ENCODE data around the gene KIRREL1. TPM values are rescaled to one million over a fixed set of nuclear protein-coding genes. Genes with fewer than 3 reads are reported as not detected.

The KIRREL1 gene
- total RNA-seq, 1 donor from 2014 or later: 39.5 TPM

GRCh38 chr1:158056498-158056897 lies 63.1 kb downstream of the KIRREL1 start:
- Histone ChIP-seq H3K36me3 (no peaks in the 10 kb centered on the region), H3K4me2 (no peak overlapping the region), H3F3A (ENCODE audit: low read depth) (no peaks in the 10 kb centered on the region), H3K27ac (no peak overlapping the region), H3K4me3 (no peak overlapping the region), H3K4me1 (peaks cover 64% of the 10 kb centered on the region), H3K9me3 (ENCODE audit: low read depth) (no peaks in the 10 kb centered on the region), H2AFZ (replicated peaks) (no peak overlapping the region), H3K79me2 (ENCODE audit: low read depth) (peaks cover 91% of the 10 kb centered on the region), H3K27me3 (no peaks in the 10 kb centered on the region), H4K20me1 (ENCODE audit: low read depth) (peaks cover 98% of the 10 kb centered on the region), H3K9ac (no peak overlapping the region)
- DNase-seq (ENCODE audit: low spot score): no peak
- H3K9me3 Mint-ChIP-seq: no peaks in the 10 kb centered on the region
- TF ChIP-seq EZH2phosphoT487 (IDR thresholded peaks at IDR 0.05) (no peak), EZH2 (IDR thresholded peaks at IDR 0.05) (no peak)
- TF ChIP-seq, protein P1, sequence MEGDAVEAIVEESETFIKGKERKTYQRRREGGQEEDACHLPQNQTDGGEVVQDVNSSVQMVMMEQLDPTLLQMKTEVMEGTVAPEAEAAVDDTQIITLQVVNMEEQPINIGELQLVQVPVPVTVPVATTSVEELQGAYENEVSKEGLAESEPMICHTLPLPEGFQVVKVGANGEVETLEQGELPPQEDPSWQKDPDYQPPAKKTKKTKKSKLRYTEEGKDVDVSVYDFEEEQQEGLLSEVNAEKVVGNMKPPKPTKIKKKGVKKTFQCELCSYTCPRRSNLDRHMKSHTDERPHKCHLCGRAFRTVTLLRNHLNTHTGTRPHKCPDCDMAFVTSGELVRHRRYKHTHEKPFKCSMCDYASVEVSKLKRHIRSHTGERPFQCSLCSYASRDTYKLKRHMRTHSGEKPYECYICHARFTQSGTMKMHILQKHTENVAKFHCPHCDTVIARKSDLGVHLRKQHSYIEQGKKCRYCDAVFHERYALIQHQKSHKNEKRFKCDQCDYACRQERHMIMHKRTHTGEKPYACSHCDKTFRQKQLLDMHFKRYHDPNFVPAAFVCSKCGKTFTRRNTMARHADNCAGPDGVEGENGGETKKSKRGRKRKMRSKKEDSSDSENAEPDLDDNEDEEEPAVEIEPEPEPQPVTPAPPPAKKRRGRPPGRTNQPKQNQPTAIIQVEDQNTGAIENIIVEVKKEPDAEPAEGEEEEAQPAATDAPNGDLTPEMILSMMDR (IDR thresholded peaks at IDR 0.05): no peak
- H3K4me1 Mint-ChIP-seq: peaks cover 74% of the 10 kb centered on the region
- peaks cover 9% of the 10 kb centered on the region for H3K27me3 Mint-ChIP-seq (ENCODE audit: insufficient read depth, low read depth)
- no peak overlapping the region for H3K27ac Mint-ChIP-seq
- H3K36me3 Mint-ChIP-seq: peaks cover 5% of the 10 kb centered on the region
- H3K4me3 Mint-ChIP-seq: no peak overlapping the region

- peaks cover 5% of the 10 kb centered on the region for H3K36me3 Mint-ChIP-seq
Observed at GRCh38 chr1:158058237-158058985, 65.0 kb downstream of the KIRREL1 start.

DNA sequence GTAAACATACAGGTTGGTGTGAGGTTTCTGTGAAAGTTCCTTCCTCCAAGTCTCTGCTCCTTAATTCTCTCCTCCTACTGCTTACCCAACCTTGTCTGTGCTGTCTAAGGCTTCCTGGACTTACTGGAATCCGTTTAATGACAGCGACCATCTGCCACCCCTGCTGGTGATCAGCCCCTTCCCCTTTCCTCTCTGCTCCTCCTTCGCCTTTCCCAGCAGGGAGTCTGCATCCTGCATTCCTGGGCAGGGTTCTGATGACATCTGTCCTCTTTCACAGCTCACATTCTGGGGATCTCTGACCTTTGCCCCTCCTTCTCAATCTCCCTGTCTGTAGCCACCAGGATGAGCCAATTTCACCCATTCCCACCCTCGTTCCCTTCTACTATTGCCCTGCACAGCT lies 66.5 kb downstream of the KIRREL1 start:
- Histone ChIP-seq H3K4me3 (no peak overlapping the region), H3K4me2 (peak overlapping the region; percentile 68), H3K79me2 (ENCODE audit: low read depth) (peaks cover 98% of the 10 kb centered on the region), H3K27ac (peak overlapping the region; percentile 19), H3K9me3 (ENCODE audit: low read depth) (no peaks in the 10 kb centered on the region), H3K27me3 (no peaks in the 10 kb centered on the region), H3K9ac (no peak overlapping the region), H3K36me3 (no peaks in the 10 kb centered on the region), H3F3A (ENCODE audit: low read depth) (no peaks in the 10 kb centered on the region), H3K4me1 (peaks cover 52% of the 10 kb centered on the region), H4K20me1 (ENCODE audit: low read depth) (peaks cover 98% of the 10 kb centered on the region), H2AFZ (replicated peaks) (no peak overlapping the region)
- Mint-ChIP-seq H3K27me3 (ENCODE audit: insufficient read depth, low read depth) (peaks cover 9% of the 10 kb centered on the region), H3K4me1 (peaks cover 71% of the 10 kb centered on the region), H3K36me3 (peaks cover 6% of the 10 kb centered on the region), H3K27ac (peak overlapping the region; percentile 37), H3K9me3 (no peaks in the 10 kb centered on the region), H3K4me3 (no peak overlapping the region)
- peak; percentile 76 for DNase-seq (ENCODE audit: low spot score)
- TF ChIP-seq EZH2 (IDR thresholded peaks at IDR 0.05): no peak
- TF ChIP-seq EZH2phosphoT487 (IDR thresholded peaks at IDR 0.05): no peak
- TF ChIP-seq, protein P1 (IDR thresholded peaks at IDR 0.05): no peak

More at GRCh38 chr1:158058237-158058985, 65.0 kb downstream of the KIRREL1 start:
- TF ChIP-seq EZH2phosphoT487 (IDR thresholded peaks at IDR 0.05) (no peak), EZH2 (IDR thresholded peaks at IDR 0.05) (no peak)
- TF ChIP-seq, protein P1 (IDR thresholded peaks at IDR 0.05): no peak
- DNase-seq (ENCODE audit: low spot score): no peak
- Histone ChIP-seq H3K27ac (peak overlapping the region; percentile 57), H4K20me1 (ENCODE audit: low read depth) (peaks cover 99% of the 10 kb centered on the region), H3K79me2 (ENCODE audit: low read depth) (peaks cover 98% of the 10 kb centered on the region), H3K4me2 (no peak overlapping the region), H3K4me1 (peaks cover 59% of the 10 kb centered on the region), H3K9me3 (ENCODE audit: low read depth) (no peaks in the 10 kb centered on the region), H3K4me3 (no peak overlapping the region), H3K27me3 (no peaks in the 10 kb centered on the region), H3K9ac (no peak overlapping the region), H3F3A (ENCODE audit: low read depth) (no peaks in the 10 kb centered on the region), H3K36me3 (no peaks in the 10 kb centered on the region), H2AFZ (replicated peaks) (no peak overlapping the region)
- Mint-ChIP-seq H3K4me1 (peaks cover 78% of the 10 kb centered on the region), H3K27me3 (ENCODE audit: insufficient read depth, low read depth) (peaks cover 9% of the 10 kb centered on the region), H3K27ac (peak overlapping the region; percentile 57), H3K9me3 (no peaks in the 10 kb centered on the region), H3K4me3 (no peak overlapping the region)

Measured in neural progenitor cell (in vitro differentiated cells).